ENCODE measurements around the gene DVL2.
A peak's percentile ranks its signal among the peaks of the same experiment; 100 is the strongest.

The DVL2 gene

GRCh38 chr17:7234083-7234951 is at the start of gene DVL2:
DVL2 (minus strand) TSS chr17:7234517; CDS start chr17:7234262, 255 bp downstream.
- DNase-seq: peak; percentile 94 to 96 (median 96)

GRCh38 chr17:7283471-7284216 is 49.3 kb upstream of the DVL2 start:
- DNase-seq: peak; percentile 43 to 52 (median 48)

GRCh38 chr17:7282752-7283321 is 48.5 kb upstream of the DVL2 start:
- peak in 2 of 3 donors; percentile 44 to 46 for DNase-seq

GRCh38 chr17:7281953-7282751 is 47.8 kb upstream of the DVL2 start:
- DNase-seq: no peak

GRCh38 chr17:7281074-7281952 is 47.0 kb upstream of the DVL2 start, which contains the start of gene SLC2A4:
SLC2A4 (plus strand) TSS chr17:7281718; CDS start chr17:7281935, 217 bp downstream.
- peak; percentile 98 to 100 (median 99) for DNase-seq

GRCh38 chr17:7280519-7281073 is 46.3 kb upstream of the DVL2 start:
- DNase-seq: peak; percentile 87 to 89 (median 88)

GRCh38 chr17:7279448-7279847 is 45.1 kb upstream of the DVL2 start:
- no peak for DNase-seq

GRCh38 chr17:7266784-7267183 is 32.5 kb upstream of the DVL2 start:
- no peak for DNase-seq

- DNase-seq: no peak
Observed at GRCh38 chr17:7263801-7264078, 29.4 kb upstream of the DVL2 start.

- DNase-seq: peak; percentile 31 to 42 (median 32)
Observed at GRCh38 chr17:7262935-7263800, 28.9 kb upstream of the DVL2 start.

- no peak for DNase-seq
Observed at GRCh38 chr17:7262192-7262934, 28.0 kb upstream of the DVL2 start, which contains the start of gene CLDN7. CLDN7 (minus strand) TSS chr17:7262478; CDS start chr17:7262043, 435 bp downstream.

GRCh38 chr17:7261379-7262191 is 27.3 kb upstream of the DVL2 start:
- peak in 2 of 3 donors; percentile 16 to 38 for DNase-seq

GRCh38 chr17:7260651-7261378 is 26.5 kb upstream of the DVL2 start:
- peak in 1 of 3 donors; percentile 39 for DNase-seq

- DNase-seq: no peak
Observed at GRCh38 chr17:7260151-7260550, 25.8 kb upstream of the DVL2 start.

- DNase-seq: no peak
Observed at GRCh38 chr17:7259555-7259889, 25.2 kb upstream of the DVL2 start.

- DNase-seq: peak; percentile 86 to 89 (median 87)
Observed at GRCh38 chr17:7258731-7259554, 24.6 kb upstream of the DVL2 start.

Measured in suppressor macrophage treated with lipopolysaccharide for 1 hour (primary cell).